Gastrocnemius medialis (tissue), 4 donors: ENCODE measurements around the gene EED.

ENCODE experiments used
- CTCF ChIP-seq, 5 experiments: fragments of 450-650 bp in 3 of 5; fragments of 200-600 bp in 2 of 5; sonication (generic) in 2 of 5; IDR thresholded peaks in 4 of 5; conservative IDR thresholded peaks in 1 of 5; 1 replicate in 4 of 5; 2 replicates in 1 of 5; pipeline ENCODE4 v1.5.1; 2016 to 2019; ENCODE audit warnings: antibody characterized with exemption in 5 of 5, mild to moderate bottlenecking in 3 of 5, moderate library complexity in 3 of 5
- POLR2A ChIP-seq, 2 donors: fragments of 450-650 bp; IDR thresholded peaks; one replicate each; pipeline ENCODE4 v1.6.1; 2017; ENCODE audit warnings: antibody characterized with exemption in 2 of 2, mild to moderate bottlenecking in 2 of 2, moderate library complexity in 2 of 2

GRCh38 chr11:86196913-86197312, 47.6 kb upstream of the EED start:
- TF ChIP-seq POLR2A (IDR thresholded peaks at IDR 0.05), result no peak
- no peak for TF ChIP-seq CTCF (IDR thresholded peaks at IDR 0.05 in 4 of 5, conservative IDR thresholded peaks at IDR 0.05 in 1 of 5)
